A549 (cell line): ENCODE results near the gene MUC2. TPM values are rescaled to one million over a fixed set of nuclear protein-coding genes. Genes with fewer than 3 reads are reported as not detected.

Source experiments
- ATAC-seq, 2 experiments: fragments of 200-7000 bp in 1 of 2; fragments of >200 bp in 1 of 2; cut with Nextera tagmentation in 1 of 2; cut with Tn5 transposase in 1 of 2; 3 replicates each; pipeline versions ENCODE4 v1.8.0 to v1.9.1; 2018 to 2020; ENCODE audit warnings: mild to moderate bottlenecking in 1 of 2, moderate library complexity in 1 of 2
- CTCF ChIA-PET: fragments of 300-600 bp; sonication (Branson Sonifier 250); formaldehyde crosslinking; extraction: SDS; loops from one replicate; lab custom pipeline; 2021; ENCODE audit warnings: antibody characterized with exemption, inconsistent platforms; lab: Yijun Ruan, JAX
- POLR2A ChIA-PET: fragments of 350-600 bp; formaldehyde crosslinking; extraction: SDS; loops from one replicate; lab custom pipeline; 2021; ENCODE audit warnings: antibody characterized with exemption, inconsistent platforms; lab: Yijun Ruan, JAX
- DNase-seq, 2 experiments: peaks; one replicate each; pipeline versions ENCODE4 v3.0.0 to v3.0.0-alpha.2; 2011 to 2016; ENCODE audit warnings: low read depth in 1 of 2, low spot score in 1 of 2
- FAIRE-seq: peaks from 2 replicates; lab custom pipeline; 2011; peaks lifted over from hg19 to GRCh38; lab: Jason Lieb, UNC
- H3K27ac ChIP-seq, 2 experiments: fragments of >200 bp; sonication (Bioruptor Twin); formaldehyde crosslinking; 3 replicates each; pipeline ENCODE4 v1.5.1; 2016 to 2017
- H3K4me1 ChIP-seq: fragments of >200 bp; sonication (Bioruptor Twin); formaldehyde crosslinking; 3 replicates; pipeline ENCODE4 v1.6.1; 2016
- H3K4me2 ChIP-seq: fragments of >200 bp; sonication (Bioruptor Twin); formaldehyde crosslinking; 3 replicates; pipeline ENCODE4 v1.6.1; 2016
- H3K4me3 ChIP-seq: fragments of >200 bp; sonication (Bioruptor Twin); formaldehyde crosslinking; 3 replicates; pipeline ENCODE4 v1.5.1; 2016
- H3K9me3 ChIP-seq: fragments of >200 bp; sonication (Bioruptor Twin); formaldehyde crosslinking; 3 replicates; pipeline ENCODE4 v1.6.1; 2016
- ATOH8 ChIP-seq: fragments of 250-450 bp; sonication (Bioruptor Pico); IDR thresholded peaks from 2 replicates; pipeline ENCODE4 v1.5.0; 2020; ENCODE audit warnings: low read depth, mild to moderate bottlenecking, moderate library complexity
- BCL3 ChIP-seq: fragments of >200 bp; sonication (Bioruptor Twin); formaldehyde crosslinking; IDR thresholded peaks from 3 replicates; pipeline ENCODE4 v1.6.1; 2016
- CEBPB ChIP-seq, 2 experiments: fragments of >200 bp in 1 of 2; sonication (Bioruptor Twin) in 1 of 2; formaldehyde crosslinking in 1 of 2; IDR thresholded peaks; 2 replicates each; pipeline ENCODE4 v1.6.1; 2012 to 2016
- CHD2 ChIP-seq: fragments of 150-350 bp; IDR thresholded peaks from 2 replicates; pipeline ENCODE4 v1.6.1; 2014; ENCODE audit warnings: low read length; ENCODE audit not compliant: partially characterized antibody
- CHD4 ChIP-seq: fragments of 200-600 bp; sonication (generic); IDR thresholded peaks from 2 replicates; pipeline ENCODE4 v1.6.1; 2016; ENCODE audit warnings: antibody characterized with exemption, mild to moderate bottlenecking, borderline replicate concordance
- E2F6 ChIP-seq: IDR thresholded peaks from 2 replicates; pipeline ENCODE4 v1.6.1; 2012; ENCODE audit warnings: low read depth, borderline replicate concordance
- EHF ChIP-seq: fragments of 250-450 bp; sonication (Bioruptor Pico); IDR thresholded peaks from 2 replicates; pipeline ENCODE4 v1.5.0; 2020; ENCODE audit warnings: mild to moderate bottlenecking
- EP300 ChIP-seq, 2 experiments: fragments of >200 bp; sonication (Bioruptor Twin); formaldehyde crosslinking; IDR thresholded peaks; 2 replicates in 1 of 2; 3 replicates in 1 of 2; pipeline ENCODE4 v1.6.1; 2016 to 2017
- ESRRA ChIP-seq: fragments of 150-350 bp; IDR thresholded peaks from 2 replicates; pipeline ENCODE4 v1.6.1; 2014; ENCODE audit warnings: mild to moderate bottlenecking, low read length, borderline replicate concordance
- HES2 ChIP-seq: fragments of >200 bp; sonication (Bioruptor Twin); formaldehyde crosslinking; IDR thresholded peaks from 2 replicates; pipeline ENCODE4 v1.6.1; 2016
- HOXB5 ChIP-seq: fragments of 250-450 bp; sonication (Bioruptor Pico); IDR thresholded peaks from 2 replicates; pipeline ENCODE4 v1.5.0; 2020; ENCODE audit warnings: mild to moderate bottlenecking, moderate library complexity
- JUN ChIP-seq, 2 experiments: fragments of >200 bp; sonication (Bioruptor Twin); formaldehyde crosslinking; IDR thresholded peaks; 2 replicates in 1 of 2; 3 replicates in 1 of 2; pipeline ENCODE4 v1.6.1; 2016 to 2017
- JUNB ChIP-seq: fragments of >200 bp; sonication (Bioruptor Twin); formaldehyde crosslinking; IDR thresholded peaks from 2 replicates; pipeline ENCODE4 v1.6.1; 2016
- RAD21 ChIP-seq, 2 experiments: fragments of >200 bp in 1 of 2; sonication (Bioruptor Twin) in 1 of 2; formaldehyde crosslinking in 1 of 2; IDR thresholded peaks in 1 of 2; conservative IDR thresholded peaks in 1 of 2; 2 replicates in 1 of 2; 3 replicates in 1 of 2; pipeline ENCODE4 v1.6.1; 2012 to 2018; ENCODE audit warnings: inconsistent platforms in 1 of 2
- RARB ChIP-seq: fragments of 250-450 bp; sonication (Bioruptor Pico); IDR thresholded peaks from 2 replicates; pipeline ENCODE4 v1.8.0; 2021; ENCODE audit warnings: mild to moderate bottlenecking, moderate library complexity
- RFX5 ChIP-seq: fragments of 450-650 bp; IDR thresholded peaks from 2 replicates; pipeline ENCODE4 v1.7.1; 2014; ENCODE audit warnings: antibody characterized with exemption, mild to moderate bottlenecking, moderate library complexity
- TFCP2L1 ChIP-seq: fragments of 250-450 bp; sonication (Bioruptor Pico); IDR thresholded peaks from 2 replicates; pipeline ENCODE4 v1.5.0; 2021; ENCODE audit warnings: mild to moderate bottlenecking
- USF2 ChIP-seq: fragments of 450-650 bp; IDR thresholded peaks from 2 replicates; pipeline ENCODE4 v1.6.1; 2014; ENCODE audit warnings: antibody characterized with exemption
- ZC3H11A ChIP-seq: fragments of 450-650 bp; IDR thresholded peaks from 2 replicates; pipeline ENCODE4 v1.6.1; 2014; ENCODE audit warnings: antibody characterized with exemption, mild to moderate bottlenecking
- ZFP36 ChIP-seq: fragments of 450-650 bp; IDR thresholded peaks from 2 replicates; pipeline ENCODE4 v1.6.1; 2014; ENCODE audit warnings: borderline replicate concordance; ENCODE audit not compliant: partially characterized antibody
- ZNF302 ChIP-seq: fragments of 250-450 bp; sonication (Bioruptor Pico); IDR thresholded peaks from 2 replicates; pipeline ENCODE4 v1.9.0; 2021; ENCODE audit warnings: inconsistent platforms, mild to moderate bottlenecking, moderate library complexity
- WGBS: methylation state at CpG from one replicate; pipeline ENCODE4 v1.1.6; 2017; ENCODE audit errors: missing lambda C conversion rate; 5-methylcytosine and 5-hydroxymethylcytosine counted together
- polyA plus RNA-seq, 4 experiments: library from polyadenylated mRNA; depleted of rRNA in 3 of 4; stranded (reverse); fragments of >200 nt; fragmentation: RNase III in 1 of 4; extraction: RNeasy Plus Mini Kit Qiagen cat#74134 plus additional on column Dnase treatment in 1 of 4; gene quantifications; 2 replicates in 3 of 4; 3 replicates in 1 of 4; pipeline ENCODE4 v1.2.3, GENCODE V29; 2011 to 2017

Gene MUC2
- polyA plus RNA-seq, 2 of the 4 experiments (the other 2 are of a cell fraction), result 0.01 to 0.03 TPM

GRCh38 chr11:1036303-1036923 is 38.3 kb upstream of the MUC2 start, which contains the start of gene MUC6 (continued):
- TF ChIP-seq RFX5 (no peak), E2F6 (no peak)

GRCh38 chr11:1036931-1037330 is 37.7 kb upstream of the MUC2 start:
- Histone ChIP-seq H3K9me3 (no peaks in the 10 kb centered on the region), H3K4me1 (peaks cover 7% of the 10 kb centered on the region), H3K4me3 (no peak overlapping the region), H3K27ac (no peak overlapping the region), H3K4me2 (no peak overlapping the region)
- ATAC-seq (no peak), DNase-seq (no peak), FAIRE-seq (no peak)
- ChIA-PET POLR2A (no interaction called here), CTCF (interaction anchor here (4.0 kb wide), 1 partner anchor 14 kb away, joined by 30 read pairs; no protein-coding TSS in a partner anchor)
- no peak for TF ChIP-seq ESRRA
- TF ChIP-seq ZFP36, result no peak
- TF ChIP-seq E2F6, result no peak
- no peak for TF ChIP-seq EHF (CRISPR knock-in tag)
- TF ChIP-seq HES2, result no peak
- no peak for TF ChIP-seq USF2
- no peak for TF ChIP-seq TFCP2L1 (CRISPR knock-in tag)
- no peak for TF ChIP-seq CEBPB (IDR thresholded peaks at IDR 0.05)
- no peak for TF ChIP-seq BCL3
- TF ChIP-seq ATOH8 (CRISPR knock-in tag), result no peak
- no peak for TF ChIP-seq RAD21 (conservative IDR thresholded peaks at IDR 0.05 in 1 of 2, IDR thresholded peaks at IDR 0.05 in 1 of 2)
- TF ChIP-seq JUN (IDR thresholded peaks at IDR 0.05), result no peak
- TF ChIP-seq HOXB5 (CRISPR knock-in tag), result no peak
- TF ChIP-seq EP300 (IDR thresholded peaks at IDR 0.05), result no peak
- TF ChIP-seq JUNB, result no peak
- TF ChIP-seq ZNF302 (CRISPR knock-in tag), result no peak
- TF ChIP-seq RARB (CRISPR knock-in tag), result no peak
- no peak for TF ChIP-seq CHD4
- no peak for TF ChIP-seq ZC3H11A
- 65% methylated on average over 7 of the region's 13 CpGs for WGBS

GRCh38 chr11:1037506-1038055 is 37.1 kb upstream of the MUC2 start:
- H3K4me1 ChIP-seq, result peaks cover 13% of the 10 kb centered on the region
- ATAC-seq (no peak), FAIRE-seq (no peak), DNase-seq (no peak)
- 75% methylated on average over 11 of the region's 26 CpGs for WGBS
- TF ChIP-seq HOXB5 (CRISPR knock-in tag), result no peak
- TF ChIP-seq CHD2, result no peak
- H3K4me2 ChIP-seq, result no peak overlapping the region
- no peak overlapping the region for H3K4me3 ChIP-seq
- H3K27ac ChIP-seq, result no peak overlapping the region
- CTCF ChIA-PET, result interaction anchor here (0.6 to 4.0 kb wide), 3 partner anchors 13 to 189 kb away, joined by 3 to 30 read pairs (median 3); no protein-coding TSS in a partner anchor
- POLR2A ChIA-PET, result no interaction called here
- no peaks in the 10 kb centered on the region for H3K9me3 ChIP-seq
